GM19372 (cell line): ENCODE data around the gene RDH14.
A peak's percentile ranks its signal among the peaks of the same experiment; 100 is the strongest.

Source experiments
- ATAC-seq: cut with Tn5 transposase; IDR thresholded peaks from one replicate; pipeline ENCODE4 v1.9.1; 2021; ENCODE audit warnings: mild to moderate bottlenecking, low read depth, moderate library complexity; ENCODE audit not compliant: unreplicated experiment

The RDH14 gene

DNA sequence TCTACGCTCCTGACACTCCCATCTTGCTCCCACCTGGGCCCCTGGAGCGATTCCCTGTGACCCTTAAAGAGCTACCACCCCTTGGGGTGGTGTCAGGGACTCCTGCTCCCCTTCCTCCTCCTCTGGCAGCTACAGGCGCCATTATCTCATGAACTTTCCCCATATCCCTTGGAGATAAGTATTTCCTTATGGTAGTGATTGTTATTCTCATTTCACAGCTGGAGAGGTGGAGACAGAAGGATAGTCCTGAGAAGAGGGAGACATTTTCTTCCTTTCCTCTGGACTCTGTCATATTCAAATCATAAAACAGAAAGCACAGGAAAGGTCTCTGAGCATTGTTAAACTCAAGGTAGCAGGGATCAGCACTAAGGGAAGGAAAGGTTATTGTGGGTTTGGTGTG, 34.6 kb downstream of the RDH14 start:
- no peak for ATAC-seq

- no peak for ATAC-seq
Measured at GRCh38 chr2:18525236-18525635, 35.2 kb downstream of the RDH14 start.

GRCh38 chr2:18522484-18523146, 37.8 kb downstream of the RDH14 start:
- no peak for ATAC-seq

GRCh38 chr2:18520451-18521425, 39.7 kb downstream of the RDH14 start:
- ATAC-seq, result peak; percentile 79

GRCh38 chr2:18519914-18520450, 40.5 kb downstream of the RDH14 start:
- ATAC-seq, result no peak

DNA sequence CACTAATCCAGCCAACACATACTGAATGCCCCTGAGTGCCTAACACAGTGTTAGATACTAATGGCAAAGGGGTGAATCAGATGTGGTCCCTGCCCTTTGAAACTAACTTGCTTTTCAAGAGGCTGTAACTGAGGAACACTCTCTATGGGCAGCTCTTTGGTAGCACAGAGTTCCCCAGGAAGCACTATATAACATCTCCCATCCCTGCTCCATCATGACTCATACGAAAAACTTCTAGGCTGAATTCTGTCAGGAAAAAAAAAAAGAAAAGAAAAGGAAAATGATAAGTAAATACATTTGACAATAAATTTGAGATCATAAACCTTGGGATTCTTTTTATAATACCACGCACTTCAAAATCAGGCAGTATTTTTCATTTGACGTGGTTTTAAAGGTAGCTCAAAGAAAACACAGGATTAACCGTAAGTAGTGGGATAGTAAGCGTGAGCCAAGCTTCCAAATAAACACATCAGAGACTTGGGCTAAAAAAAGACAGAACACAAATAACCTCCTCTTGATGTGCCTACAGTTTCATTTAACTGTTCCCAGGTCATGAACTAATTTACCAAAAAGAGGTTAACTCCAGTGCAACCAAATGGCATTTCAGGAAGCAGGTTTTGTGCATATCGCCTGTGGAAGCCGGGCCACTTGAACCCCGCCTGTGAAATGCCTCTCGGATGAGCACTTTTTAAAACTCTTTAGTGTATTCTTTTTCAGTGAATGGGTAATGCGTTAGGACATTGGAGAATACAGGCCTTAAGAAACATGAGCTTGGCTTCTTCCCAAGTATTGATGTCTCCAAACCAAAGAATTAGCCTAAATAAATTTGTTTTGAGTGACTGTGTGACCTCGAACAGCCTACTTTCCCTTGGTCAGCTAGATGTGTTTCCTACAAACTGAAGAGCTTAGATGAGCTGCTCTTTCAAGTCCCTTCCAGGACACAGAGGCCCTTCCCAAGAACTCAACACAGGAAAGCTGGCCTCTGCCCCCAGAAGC, 42.0 kb downstream of the RDH14 start:
- no peak for ATAC-seq

DNA sequence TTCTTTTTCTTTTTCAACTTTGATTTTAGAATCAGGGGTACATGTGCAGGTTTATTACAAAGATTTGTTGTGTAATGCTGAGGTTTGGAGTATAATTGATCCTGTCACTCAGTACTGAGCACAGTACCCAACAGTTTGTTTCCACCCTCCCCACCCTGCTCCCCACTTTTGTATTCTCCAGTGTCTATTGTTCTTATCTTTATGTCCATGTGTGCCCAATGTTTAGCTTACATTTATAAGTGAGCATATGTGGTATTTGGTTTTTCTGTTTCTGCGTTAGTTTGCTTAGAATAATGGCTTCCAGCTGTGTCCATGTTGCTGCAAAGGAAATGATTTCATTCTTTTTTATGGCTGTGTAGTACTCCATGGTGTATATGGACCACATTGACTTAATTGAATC, 43.1 kb downstream of the RDH14 start:
- no peak for ATAC-seq

DNA sequence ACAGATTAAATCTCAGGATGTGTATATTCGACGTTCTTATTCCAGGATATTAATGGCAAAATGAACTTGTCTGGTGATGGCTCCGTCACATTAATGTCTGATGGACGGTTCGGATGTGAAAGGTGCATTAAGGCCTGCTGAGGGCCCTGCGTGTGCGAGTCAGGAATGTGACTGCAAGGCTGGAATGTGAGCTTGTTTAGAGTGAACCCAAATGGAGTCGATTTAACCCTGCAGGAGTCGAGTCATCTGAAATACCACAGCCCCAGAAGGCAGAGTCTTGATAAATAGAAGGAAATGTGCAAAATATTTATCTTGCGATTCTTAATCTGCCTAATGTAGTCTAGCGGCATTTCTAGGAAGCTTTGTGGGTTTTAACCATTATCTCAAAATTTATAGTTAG, 44.3 kb downstream of the RDH14 start:
- no peak for ATAC-seq

- ATAC-seq, result no peak
Measured at GRCh38 chr2:18514526-18515461, 45.7 kb downstream of the RDH14 start.

DNA sequence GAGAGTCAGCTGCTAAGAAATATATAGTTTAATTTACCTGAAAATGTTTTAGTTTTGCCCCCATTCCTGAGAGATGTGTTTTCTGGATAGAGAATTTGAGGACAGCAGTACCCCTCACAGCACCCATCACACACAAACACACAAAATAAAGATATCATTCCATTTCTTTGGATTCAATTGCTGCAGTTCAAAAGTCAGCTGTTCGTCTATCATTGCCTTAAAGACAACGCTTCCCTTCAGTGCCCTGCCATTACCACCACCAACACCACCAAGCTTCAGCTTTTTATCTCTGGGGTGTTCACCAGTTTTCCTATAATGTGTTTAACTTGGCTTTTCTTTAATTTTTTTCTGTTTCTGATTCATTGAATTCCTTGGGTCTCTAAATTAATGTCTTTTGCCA, 49.7 kb downstream of the RDH14 start:
- ATAC-seq, result no peak

DNA sequence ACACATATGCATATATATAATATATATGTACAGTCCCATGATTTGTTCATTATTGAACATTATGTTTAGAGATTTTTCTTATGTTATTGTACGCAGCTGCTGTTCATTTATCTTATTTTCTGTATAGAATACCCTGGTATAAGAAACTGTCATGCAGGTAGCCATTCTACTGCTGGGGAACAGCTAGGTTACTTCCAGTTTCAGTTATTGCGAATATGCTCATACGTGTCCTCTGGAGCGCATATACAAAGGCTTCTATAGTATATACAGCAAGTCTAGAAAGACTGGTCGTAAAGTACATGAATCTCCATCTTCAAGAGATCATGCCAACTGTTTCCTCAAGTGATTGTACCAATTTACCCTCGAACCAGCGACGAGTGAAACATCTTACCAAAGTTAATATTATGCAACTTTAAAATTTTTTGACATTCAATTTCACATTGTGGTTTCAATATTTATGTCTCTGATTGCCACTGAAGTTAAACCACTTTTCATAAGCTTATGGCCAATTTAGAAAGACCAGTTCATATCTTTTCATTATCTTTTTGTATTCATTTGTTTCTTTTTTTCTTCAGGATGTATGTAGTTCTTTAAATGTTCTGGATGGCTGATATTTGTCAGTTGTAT, 53.5 kb downstream of the RDH14 start:
- no peak for ATAC-seq

DNA sequence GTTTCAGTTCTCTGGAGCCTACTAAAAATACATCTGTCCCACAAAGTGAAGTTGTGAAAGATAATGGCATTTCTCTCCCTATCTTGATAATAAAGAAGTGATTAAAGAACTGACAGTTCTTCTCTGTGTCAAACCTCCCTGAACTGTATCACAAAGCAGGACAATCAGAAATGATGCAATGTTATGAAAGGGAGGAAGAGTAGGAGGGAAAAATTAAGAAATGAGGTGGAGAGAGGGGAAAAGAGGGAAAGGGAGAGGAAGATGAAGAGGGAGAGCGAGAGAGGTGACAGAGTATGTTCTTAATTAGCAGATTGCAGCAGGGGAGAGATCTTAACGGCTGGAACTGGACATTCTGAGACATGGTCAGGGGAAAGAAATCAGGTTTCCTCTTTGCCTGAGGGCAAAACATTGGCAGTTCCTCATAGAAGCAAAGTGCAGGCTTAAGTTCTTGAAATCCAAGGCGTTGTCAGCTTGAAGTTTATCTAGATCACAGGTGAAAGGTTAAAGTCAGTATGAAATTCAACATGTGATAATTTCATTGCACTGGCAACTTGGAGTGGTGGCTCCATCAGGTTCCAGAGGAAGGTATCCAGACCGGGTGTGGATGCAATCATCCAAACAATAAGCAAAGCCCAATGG, 54.6 kb downstream of the RDH14 start:
- no peak for ATAC-seq
